CD4-positive, alpha-beta T cell (primary cell): Measurements from ENCODE around the gene FILIP1. TPM values are rescaled to one million over a fixed set of nuclear protein-coding genes. Genes with fewer than 3 reads are reported as not detected.

Source experiments
- ATAC-seq: fragments of 200-7000 bp; cut with Tn5 transposase; one replicate; pipeline ENCODE4 v1.10.0; 2022; ENCODE audit warnings: mild to moderate bottlenecking; ENCODE audit not compliant: poor library complexity
- CTCF ChIA-PET: fragments of 350-600 bp; sonication (Branson Sonifier 250); formaldehyde crosslinking; loops from one replicate; lab custom pipeline; 2021; ENCODE audit warnings: antibody characterized with exemption, inconsistent platforms; lab: Charles Lee
- POLR2A ChIA-PET: fragments of 350-600 bp; sonication (Branson Sonifier 250); formaldehyde crosslinking; loops from one replicate; lab custom pipeline; 2021; ENCODE audit warnings: antibody characterized with exemption, inconsistent platforms; lab: Charles Lee
- DNase-seq, 14 experiments: peaks; one replicate each; pipeline ENCODE4 v3.0.0-alpha.2; 2013 to 2020; ENCODE audit warnings: mixed read lengths in 2 of 14
- H3K27ac ChIP-seq, 2 donors: one replicate each; pipeline versions ENCODE4 v1.5.1 to v1.7.0; 2013; ENCODE audit warnings: low read length in 2 of 2, low read depth in 1 of 2, mild to moderate bottlenecking in 1 of 2
- H3K27me3 ChIP-seq, 2 experiments: 1 replicate in 1 of 2; 2 replicates in 1 of 2; pipeline versions ENCODE4 v1.6.1 to v1.7.0; 2013; ENCODE audit warnings: low read length in 2 of 2, control low read depth in 1 of 2, mild to moderate bottlenecking in 1 of 2, moderate library complexity in 1 of 2; ENCODE audit not compliant: insufficient read depth in 2 of 2, control insufficient read depth in 1 of 2
- H3K36me3 ChIP-seq: one replicate; pipeline ENCODE4 v1.6.1; 2013; ENCODE audit warnings: low read length, control low read depth; ENCODE audit not compliant: insufficient read depth
- H3K4me1 ChIP-seq: one replicate; pipeline ENCODE4 v1.6.1; 2013; ENCODE audit warnings: low read length, control low read depth; ENCODE audit not compliant: insufficient read depth
- H3K4me3 ChIP-seq: one replicate; pipeline ENCODE4 v1.5.1; 2013; ENCODE audit warnings: mild to moderate bottlenecking, low read length, moderate library complexity
- H3K9me3 ChIP-seq, 2 experiments: 1 replicate in 1 of 2; 2 replicates in 1 of 2; pipeline versions ENCODE4 v1.6.1 to v1.7.0; 2013; ENCODE audit warnings: low read length in 2 of 2, mild to moderate bottlenecking in 2 of 2, control low read depth in 1 of 2, moderate library complexity in 1 of 2; ENCODE audit not compliant: control insufficient read depth in 1 of 2, insufficient read depth in 1 of 2
- H3K27ac Mint-ChIP-seq: one replicate; pipeline ENCODE4 v1.8.0; 2020; ENCODE audit warnings: mixed read lengths
- H3K27me3 Mint-ChIP-seq: one replicate; pipeline ENCODE4 v1.8.0; 2021; ENCODE audit warnings: mixed read lengths
- H3K36me3 Mint-ChIP-seq: one replicate; pipeline ENCODE4 v1.8.0; 2021; ENCODE audit warnings: low read depth, mixed read lengths
- H3K4me1 Mint-ChIP-seq: one replicate; pipeline ENCODE4 v1.8.0; 2021; ENCODE audit warnings: low read depth, mixed read lengths
- H3K4me3 Mint-ChIP-seq: one replicate; pipeline ENCODE4 v1.8.0; 2020; ENCODE audit warnings: mild to moderate bottlenecking, mixed read lengths
- H3K9me3 Mint-ChIP-seq: one replicate; pipeline ENCODE4 v1.8.0; 2020; ENCODE audit warnings: mixed read lengths
- intact Hi-C, 2 experiments: fragments of 100-400 bp; cut with DNase I in 1 of 2; cut with micrococcal nuclease in 1 of 2; formaldehyde crosslinking; loops; one replicate each; pipeline versions ENCODE4 v1.15.1 to v1.9.0; 2023 to 2025; cut with DNase I, micrococcal nuclease
- total RNA-seq, 174 experiments: library from RNA in 2 of 174; stranded (reverse) in 2 of 174; gene quantifications; one replicate each; pipeline ENCODE4 v1.2.3 and lab custom pipeline; 2021 to 2026
- TF ChIP-seq, protein P1 (sequence below): fragments of 200-600 bp; IDR thresholded peaks from one replicate; pipeline ENCODE4 v1.8.0; 2022; ENCODE audit warnings: antibody characterized with exemption, mild to moderate bottlenecking

Gene FILIP1
- total RNA-seq, 2 experiments from 2014 or later, result 0.06 TPM; not detected in 1

- no peaks in the 10 kb centered on the region for H3K4me1 ChIP-seq
- Mint-ChIP-seq H3K4me1 (no peaks in the 10 kb centered on the region), H3K9me3 (peaks cover 3% of the 10 kb centered on the region), H3K27me3 (peaks cover 39% of the 10 kb centered on the region), H3K27ac (no peak overlapping the region), H3K4me3 (no peak overlapping the region), H3K36me3 (no peaks in the 10 kb centered on the region)
- TF ChIP-seq, protein P1, sequence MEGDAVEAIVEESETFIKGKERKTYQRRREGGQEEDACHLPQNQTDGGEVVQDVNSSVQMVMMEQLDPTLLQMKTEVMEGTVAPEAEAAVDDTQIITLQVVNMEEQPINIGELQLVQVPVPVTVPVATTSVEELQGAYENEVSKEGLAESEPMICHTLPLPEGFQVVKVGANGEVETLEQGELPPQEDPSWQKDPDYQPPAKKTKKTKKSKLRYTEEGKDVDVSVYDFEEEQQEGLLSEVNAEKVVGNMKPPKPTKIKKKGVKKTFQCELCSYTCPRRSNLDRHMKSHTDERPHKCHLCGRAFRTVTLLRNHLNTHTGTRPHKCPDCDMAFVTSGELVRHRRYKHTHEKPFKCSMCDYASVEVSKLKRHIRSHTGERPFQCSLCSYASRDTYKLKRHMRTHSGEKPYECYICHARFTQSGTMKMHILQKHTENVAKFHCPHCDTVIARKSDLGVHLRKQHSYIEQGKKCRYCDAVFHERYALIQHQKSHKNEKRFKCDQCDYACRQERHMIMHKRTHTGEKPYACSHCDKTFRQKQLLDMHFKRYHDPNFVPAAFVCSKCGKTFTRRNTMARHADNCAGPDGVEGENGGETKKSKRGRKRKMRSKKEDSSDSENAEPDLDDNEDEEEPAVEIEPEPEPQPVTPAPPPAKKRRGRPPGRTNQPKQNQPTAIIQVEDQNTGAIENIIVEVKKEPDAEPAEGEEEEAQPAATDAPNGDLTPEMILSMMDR, result no peak
- no peaks in the 10 kb centered on the region for H3K36me3 ChIP-seq
- H3K27ac ChIP-seq, result no peak overlapping the region
- intact Hi-C loops, result no loop called here
- H3K9me3 ChIP-seq, result no peaks in the 10 kb centered on the region
- CTCF ChIA-PET, result no interaction called here
- ATAC-seq (no peak), DNase-seq (no peak)
- H3K27me3 ChIP-seq, result peaks cover 0 to 4% of the 10 kb centered on the region in 2 experiments
- POLR2A ChIA-PET, result no interaction called here
- no peak overlapping the region for H3K4me3 ChIP-seq
Measured at GRCh38 chr6:75409928-75410327, 83.7 kb downstream of the FILIP1 start.

DNA sequence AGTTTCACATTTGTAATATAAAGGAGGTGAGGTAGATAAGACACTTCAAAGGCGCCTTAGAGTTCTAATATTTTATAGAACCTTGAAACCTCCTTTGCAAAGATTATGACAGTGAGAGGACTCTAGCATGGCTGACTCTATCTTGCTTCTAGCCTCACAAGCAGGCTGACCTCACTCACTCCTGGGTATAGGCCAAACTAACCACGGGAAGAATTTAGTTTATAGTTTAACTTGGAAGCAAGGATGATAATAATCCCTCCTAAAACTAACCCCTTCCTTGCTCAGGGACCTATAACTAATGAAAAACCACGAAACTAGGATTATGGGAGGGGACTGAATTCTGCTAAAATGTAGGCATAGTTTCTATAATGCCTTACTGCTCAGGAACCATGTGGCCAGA lies 84.3 kb downstream of the FILIP1 start:
- intact Hi-C loops, result no loop called here
- Histone ChIP-seq H3K27me3 (peaks cover 0 to 4% of the 10 kb centered on the region in 2 experiments), H3K36me3 (no peaks in the 10 kb centered on the region), H3K4me1 (no peaks in the 10 kb centered on the region), H3K4me3 (no peak overlapping the region), H3K27ac (no peak overlapping the region), H3K9me3 (no peaks in the 10 kb centered on the region)
- DNase-seq, result no peak
- Mint-ChIP-seq H3K27ac (no peak overlapping the region), H3K36me3 (no peaks in the 10 kb centered on the region), H3K9me3 (peaks cover 3% of the 10 kb centered on the region), H3K4me3 (no peak overlapping the region), H3K4me1 (no peaks in the 10 kb centered on the region), H3K27me3 (peaks cover 32% of the 10 kb centered on the region)
- CTCF ChIA-PET, result no interaction called here
- POLR2A ChIA-PET, result no interaction called here
- no peak for ATAC-seq
- TF ChIP-seq, protein P1, result no peak

GRCh38 chr6:75403563-75404080 lies 90.0 kb downstream of the FILIP1 start:
- Histone ChIP-seq H3K36me3 (no peaks in the 10 kb centered on the region), H3K27me3 (no peaks in the 10 kb centered on the region), H3K4me3 (no peak overlapping the region), H3K27ac (no peak overlapping the region), H3K4me1 (no peaks in the 10 kb centered on the region), H3K9me3 (no peaks in the 10 kb centered on the region)
- ChIA-PET POLR2A (no interaction called here), CTCF (no interaction called here)
- ATAC-seq, result no peak
- no peak for DNase-seq
- no peaks in the 10 kb centered on the region for H3K36me3 Mint-ChIP-seq
- peaks cover 4% of the 10 kb centered on the region for H3K27me3 Mint-ChIP-seq
- no peaks in the 10 kb centered on the region for H3K9me3 Mint-ChIP-seq
- H3K4me1 Mint-ChIP-seq, result no peaks in the 10 kb centered on the region
- TF ChIP-seq, protein P1, result no peak
- intact Hi-C loops, result no loop called here
- H3K27ac Mint-ChIP-seq, result no peak overlapping the region
- H3K4me3 Mint-ChIP-seq, result no peak overlapping the region
